Left forelimb (tissue), 1 donor: ENCODE results near the gene ENDOU.

ENCODE experiments used
- DNase-seq: peaks from one replicate; pipeline ENCODE4 v3.0.0-alpha.2; 2018; ENCODE audit warnings: low spot score

ENDOU gene

DNA sequence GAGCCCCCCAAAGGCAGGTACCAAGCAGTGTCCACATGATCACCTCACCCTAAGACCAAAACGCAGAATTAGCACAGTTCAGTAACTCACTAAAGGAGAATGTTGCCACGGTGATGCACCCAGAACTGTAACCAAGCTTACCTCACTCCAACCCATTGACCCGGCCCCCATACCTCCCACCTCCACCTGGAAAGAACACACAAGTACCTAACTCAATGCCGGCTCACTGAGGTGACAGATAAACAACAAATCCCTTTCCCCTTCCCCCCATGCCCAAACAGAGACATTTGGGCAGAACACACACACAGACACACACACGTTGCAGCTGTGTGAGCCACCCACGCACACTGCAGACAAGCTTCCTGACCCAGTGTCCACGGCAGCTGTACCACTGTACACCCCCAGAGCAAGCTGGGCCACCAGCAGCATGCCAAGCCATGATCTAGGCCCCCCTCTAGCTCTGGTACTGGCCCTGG is 32.1 kb upstream of the ENDOU start:
- no peak for DNase-seq

GRCh38 chr12:47755655-47756562 is 30.6 kb upstream of the ENDOU start:
- no peak for DNase-seq

DNA sequence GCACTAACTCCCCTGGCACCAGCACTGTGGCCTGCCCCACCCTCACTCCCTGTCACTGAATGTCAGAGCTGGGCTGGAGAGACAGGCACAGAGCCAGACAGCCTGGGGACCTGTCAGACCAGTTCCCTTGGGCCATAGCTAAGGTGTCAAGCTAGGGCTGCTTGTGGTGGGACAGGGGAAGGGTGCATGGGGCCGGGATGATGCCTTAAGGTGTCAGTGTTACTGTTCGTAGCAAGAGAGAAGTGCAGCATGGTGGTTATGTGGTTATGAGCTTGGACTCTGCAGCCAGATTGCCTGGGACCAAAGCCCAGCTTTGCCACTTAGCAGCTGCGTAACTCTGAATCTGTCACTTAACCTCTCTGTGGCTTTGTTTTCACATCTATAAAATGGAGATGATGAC is 29.6 kb upstream of the ENDOU start:
- DNase-seq, result no peak

GRCh38 chr12:47754126-47754525 is 28.8 kb upstream of the ENDOU start:
- no peak for DNase-seq

GRCh38 chr12:47753021-47754001 is 28.0 kb upstream of the ENDOU start:
- no peak for DNase-seq

DNA sequence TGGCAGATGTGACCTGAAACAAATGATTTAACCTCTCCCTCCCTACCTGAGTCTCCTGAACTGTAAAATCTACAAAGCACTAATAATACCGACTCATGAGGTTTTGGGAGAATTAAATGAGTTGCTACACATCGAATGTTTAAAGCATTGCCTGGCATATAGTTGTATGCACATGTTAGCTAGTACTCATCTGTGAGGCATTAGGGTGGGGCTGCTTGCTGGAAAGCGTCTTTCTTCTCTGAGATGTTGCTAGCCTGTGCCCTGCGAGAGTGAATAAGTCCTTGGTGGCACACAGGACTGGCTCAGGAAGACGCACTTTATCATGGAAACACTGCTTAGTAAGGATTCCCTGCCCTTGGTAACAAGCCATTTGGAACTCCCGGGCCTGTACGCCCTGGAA is 27.3 kb upstream of the ENDOU start:
- no peak for DNase-seq

DNA sequence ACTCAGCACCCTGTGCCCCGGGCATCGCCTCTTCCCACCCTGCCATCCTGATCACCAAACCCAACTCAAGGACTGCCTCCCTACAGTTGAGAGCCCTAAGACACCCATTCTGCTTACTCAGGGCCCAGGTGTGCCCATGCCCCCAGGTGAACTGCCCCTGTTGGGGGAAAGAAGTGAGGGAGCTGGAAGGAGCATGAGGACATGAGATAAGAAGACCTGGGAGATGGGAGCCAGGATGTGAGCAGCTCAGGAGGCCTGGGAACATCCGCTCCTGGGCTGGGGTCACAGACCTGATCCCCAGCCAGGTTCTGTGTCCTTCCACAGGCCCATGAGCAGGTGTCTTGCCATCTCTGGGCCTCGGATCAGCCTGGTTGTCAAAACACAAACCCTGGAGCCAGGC is 26.8 kb upstream of the ENDOU start:
- DNase-seq, result no peak

DNA sequence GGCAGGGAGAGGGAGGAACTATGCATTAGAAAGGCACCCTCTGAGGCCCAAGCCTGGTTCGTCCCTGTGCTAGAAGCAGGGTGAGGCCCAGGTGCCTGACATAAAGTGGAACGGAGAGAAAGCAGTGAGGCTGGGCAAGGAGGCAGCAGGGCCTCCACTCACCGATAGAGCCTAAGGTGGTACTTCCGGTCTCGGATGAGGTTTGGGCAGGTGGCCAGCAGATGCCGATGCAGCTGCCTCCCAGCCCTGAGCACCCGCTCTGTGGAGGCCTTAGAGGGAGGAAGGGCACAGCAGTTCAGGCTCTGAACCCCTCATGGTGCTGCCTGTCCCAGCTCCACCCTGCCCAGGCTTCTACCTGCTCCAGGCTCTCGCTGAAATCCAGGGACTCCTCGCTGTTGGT is 26.3 kb upstream of the ENDOU start:
- DNase-seq, result no peak

- no peak for DNase-seq
Observed at GRCh38 chr12:47750916-47751470, 25.7 kb upstream of the ENDOU start.

DNA sequence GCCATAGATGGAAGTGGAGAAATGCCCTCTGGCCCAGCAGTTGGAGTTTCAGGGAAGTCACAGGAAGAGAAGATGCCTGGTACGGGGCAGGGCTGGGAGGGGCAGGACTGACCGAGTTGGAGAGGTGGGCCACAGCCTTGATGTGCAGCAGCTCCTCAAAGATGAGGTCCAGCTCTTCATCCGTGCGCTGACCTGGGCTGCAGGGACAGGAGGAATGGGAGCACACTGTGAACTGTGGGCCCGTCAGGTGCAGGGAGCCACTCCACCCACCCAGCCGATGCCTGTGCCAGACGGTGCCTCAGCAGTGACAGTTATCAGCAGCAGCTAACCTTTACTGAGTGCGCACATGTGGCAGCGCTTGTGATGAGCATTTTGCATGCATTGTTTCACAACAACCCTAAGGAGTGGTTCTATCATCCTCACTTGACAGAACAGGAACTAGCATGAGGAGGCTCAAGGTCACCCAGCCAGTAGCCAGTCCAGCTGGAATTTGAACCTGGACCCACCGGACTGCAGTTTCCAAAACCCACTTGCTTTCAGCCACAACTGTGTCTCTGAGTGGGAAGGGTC is 25.0 kb upstream of the ENDOU start:
- DNase-seq, result no peak

DNA sequence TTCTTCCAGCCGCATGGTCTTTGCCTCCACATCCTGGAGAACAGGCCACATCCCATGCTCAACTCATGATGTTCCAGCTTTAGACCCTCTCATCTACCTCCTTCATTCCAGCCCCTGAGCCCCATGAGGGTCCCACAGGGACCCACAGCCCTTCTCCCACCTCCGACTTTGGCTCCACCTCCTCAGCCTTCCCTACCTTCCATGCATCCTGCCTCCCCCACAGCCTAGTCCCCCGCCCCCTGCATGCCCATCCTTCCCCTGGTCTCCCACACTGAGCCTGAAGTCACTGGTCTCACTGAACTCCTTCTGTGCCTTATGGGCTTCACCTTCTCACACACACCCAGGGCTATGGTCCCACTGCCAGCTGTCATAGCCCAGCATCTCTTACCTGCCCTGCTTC is 23.6 kb upstream of the ENDOU start:
- DNase-seq, result no peak

- no peak for DNase-seq
Observed at GRCh38 chr12:47748507-47748828, 23.2 kb upstream of the ENDOU start.

DNA sequence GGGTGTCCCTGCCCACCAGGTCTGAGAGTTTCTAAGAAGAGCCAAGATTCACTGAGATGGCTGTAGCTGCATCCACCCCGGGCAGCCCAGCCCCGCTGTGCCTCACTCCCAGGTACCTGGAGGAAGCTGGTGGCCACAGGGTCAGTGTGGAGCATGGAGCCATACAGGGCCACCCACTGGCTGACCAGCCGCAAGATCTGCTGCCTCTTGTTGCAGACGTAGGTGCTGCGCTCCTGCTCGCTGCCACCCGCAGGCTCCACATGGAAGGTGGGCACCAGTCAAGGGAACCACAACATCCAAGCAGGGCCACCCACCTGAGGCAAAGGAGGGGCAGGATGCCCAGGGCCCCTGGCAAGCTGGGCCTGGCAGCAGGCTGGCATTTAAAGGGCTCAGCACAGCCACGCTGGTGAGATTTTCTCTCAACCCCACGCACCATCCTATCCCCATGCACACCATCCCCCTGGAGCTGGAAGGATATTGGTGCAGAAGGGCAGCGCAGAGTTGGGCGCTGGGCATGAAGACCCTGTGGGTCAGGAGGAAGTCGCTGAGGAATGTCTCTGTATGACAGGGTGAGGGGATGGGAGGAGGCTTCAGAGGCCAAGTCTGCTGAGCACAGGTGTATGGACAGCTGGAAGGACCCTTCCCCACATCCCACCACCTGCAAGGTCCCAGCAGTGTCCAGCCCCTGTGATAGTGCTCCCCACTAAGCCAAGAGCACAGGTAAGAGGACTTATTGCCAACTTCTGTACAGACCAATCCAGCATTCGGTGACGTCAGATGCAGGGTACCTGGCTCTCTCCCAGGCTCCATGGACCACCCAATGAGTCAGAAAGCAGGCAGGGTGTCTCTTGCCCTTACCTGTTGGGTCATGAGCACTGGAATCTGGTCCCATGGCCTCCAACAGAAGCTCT is 22.6 kb upstream of the ENDOU start:
- no peak for DNase-seq

DNA sequence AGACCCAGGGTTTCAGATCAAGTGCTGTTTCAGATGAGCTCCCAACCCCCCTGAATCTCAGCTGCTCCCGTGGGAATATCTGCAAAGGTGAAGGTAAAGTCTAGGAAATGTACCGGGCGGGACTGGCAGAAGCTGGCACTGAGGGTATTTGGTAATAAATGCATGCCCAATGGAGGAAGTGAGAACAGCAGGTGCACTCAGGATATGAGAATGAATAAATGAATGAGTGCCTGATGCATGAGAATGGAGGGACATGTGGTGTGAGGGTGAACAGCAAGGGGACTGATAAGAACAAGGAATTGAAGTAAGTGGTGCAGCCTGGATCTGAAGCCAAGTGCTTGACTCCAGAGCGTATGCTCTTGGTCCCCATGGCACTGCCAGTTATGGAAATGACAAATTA is 21.8 kb upstream of the ENDOU start:
- DNase-seq, result no peak

GRCh38 chr12:47746523-47746922 is 21.2 kb upstream of the ENDOU start:
- no peak for DNase-seq

DNA sequence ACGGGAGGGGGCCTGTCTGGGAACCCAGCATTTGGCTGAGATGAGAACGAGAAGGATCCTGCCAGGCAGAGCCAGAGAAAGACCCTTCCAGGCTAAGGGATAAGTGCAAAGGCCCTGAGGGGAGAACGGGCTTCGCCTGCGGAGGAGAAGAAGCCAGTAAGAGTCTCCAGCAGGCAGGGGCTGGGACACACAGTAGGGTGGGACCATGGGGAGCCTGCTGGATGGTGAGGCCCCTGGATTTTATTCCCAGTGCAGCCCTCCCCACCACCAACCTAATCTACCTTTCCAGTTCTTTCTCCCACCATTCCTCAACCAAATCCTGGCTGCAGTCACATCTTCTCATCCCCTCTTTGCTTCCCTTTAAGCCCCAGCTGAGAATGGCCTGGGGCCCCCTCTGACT is 20.8 kb upstream of the ENDOU start:
- no peak for DNase-seq

- DNase-seq, result no peak
Observed at GRCh38 chr12:47745485-47746041, 20.3 kb upstream of the ENDOU start.

DNA sequence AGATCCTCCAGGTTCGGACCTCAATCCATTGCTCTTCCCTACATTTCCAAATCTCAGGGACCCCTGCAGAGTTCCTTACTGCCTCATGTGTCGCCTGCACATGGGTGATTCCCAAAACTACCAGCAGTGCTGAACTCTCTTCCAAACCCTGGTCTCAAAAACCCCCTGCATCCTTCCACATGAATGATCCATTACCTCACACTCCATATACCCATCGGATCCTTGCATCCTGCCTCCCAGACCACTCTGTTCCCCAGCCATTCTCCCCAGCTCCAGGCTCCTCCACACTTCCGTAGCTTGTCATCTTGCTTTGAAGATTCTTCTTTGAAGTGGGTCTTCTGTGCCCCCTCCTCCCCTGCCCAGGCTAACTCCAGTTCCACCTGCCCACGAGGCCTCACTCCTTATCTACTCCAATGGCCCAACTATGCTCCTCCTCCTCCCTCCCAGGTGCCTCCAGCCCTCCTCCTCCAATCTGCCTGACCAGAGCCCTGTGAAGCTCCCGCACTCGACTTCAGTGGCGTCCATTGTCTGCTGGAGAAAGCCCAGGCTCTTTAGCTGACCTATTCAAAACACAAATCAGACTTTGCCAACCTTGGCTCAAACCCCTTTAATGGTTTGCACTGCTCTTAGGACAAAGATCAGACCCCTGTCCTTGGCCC is 19.6 kb upstream of the ENDOU start:
- no peak for DNase-seq

GRCh38 chr12:47744005-47744651 is 18.8 kb upstream of the ENDOU start:
- no peak for DNase-seq
